Fibroblast of lung (primary cell): Measurements from ENCODE around the gene ICA1. TPM values are rescaled to one million over a fixed set of nuclear protein-coding genes. Genes with fewer than 3 reads are reported as not detected.

Experiments
- DNase-seq, 2 donors: peaks; one replicate each; pipeline versions ENCODE4 v3.0.0 to v3.0.0-alpha.2; 2010; ENCODE audit warnings: low read depth in 2 of 2
- H2AFZ ChIP-seq: 2 replicates; pipeline ENCODE4 v1.5.1; 2012; ENCODE audit warnings: low read length, control low read depth, inconsistent platforms
- H3K27ac ChIP-seq: 2 replicates; pipeline ENCODE4 v1.5.1; 2011; ENCODE audit warnings: low read length, control low read depth; ENCODE audit not compliant: insufficient read depth
- H3K27me3 ChIP-seq: 2 replicates; pipeline ENCODE4 v1.5.1; 2011; ENCODE audit warnings: mild to moderate bottlenecking, low read length; ENCODE audit not compliant: control insufficient read depth, insufficient read depth
- H3K36me3 ChIP-seq: 2 replicates; pipeline ENCODE4 v1.5.1; 2011; ENCODE audit warnings: low read length; ENCODE audit not compliant: control insufficient read depth, insufficient read depth
- H3K4me1 ChIP-seq: 2 replicates; pipeline ENCODE4 v1.5.1; 2011; ENCODE audit warnings: low read length; ENCODE audit not compliant: control insufficient read depth, insufficient read depth; ENCODE audit errors: extremely low read depth
- H3K4me2 ChIP-seq: 2 replicates; pipeline ENCODE4 v1.5.1; 2011; ENCODE audit warnings: low read length, control low read depth; ENCODE audit not compliant: insufficient read depth; ENCODE audit errors: extremely low read depth
- H3K4me3 ChIP-seq, 4 experiments: fragments of 200-600 bp in 1 of 4; sonication (generic) in 1 of 4; replicated peaks in 1 of 4; 2 replicates each; pipeline ENCODE4 v1.5.1; 2011 to 2016; ENCODE audit warnings: low read length in 4 of 4, low read depth in 3 of 4, mild to moderate bottlenecking in 3 of 4, control low read depth in 2 of 4, inconsistent platforms in 1 of 4, mixed read lengths in 1 of 4; ENCODE audit not compliant: insufficient read depth in 1 of 4; ENCODE audit errors: control extremely low read depth in 1 of 4
- H3K79me2 ChIP-seq: 2 replicates; pipeline ENCODE4 v1.5.1; 2012; ENCODE audit warnings: mild to moderate bottlenecking, low read length, inconsistent platforms; ENCODE audit not compliant: control insufficient read depth, insufficient read depth
- H3K9ac ChIP-seq: 2 replicates; pipeline ENCODE4 v1.5.1; 2011; ENCODE audit warnings: mild to moderate bottlenecking, low read length, control low read depth; ENCODE audit not compliant: insufficient read depth
- H3K9me3 ChIP-seq: 2 replicates; pipeline ENCODE4 v1.5.1; 2012; ENCODE audit warnings: low read depth, low read length; ENCODE audit not compliant: control insufficient read depth, insufficient read depth
- H4K20me1 ChIP-seq: 2 replicates; pipeline ENCODE4 v1.5.1; 2011; ENCODE audit warnings: low read length; ENCODE audit not compliant: control insufficient read depth, insufficient read depth; ENCODE audit errors: extremely low read depth
- EZH2 ChIP-seq: IDR thresholded peaks from 2 replicates; pipeline ENCODE4 v1.5.1; 2012; ENCODE audit warnings: low read length, control low read depth, mild to moderate bottlenecking; ENCODE audit errors: missing control alignments
- polyA plus RNA-seq, 2 donors: library from polyadenylated mRNA; depleted of rRNA in 1 of 2; stranded (reverse) in 1 of 2; unstranded in 1 of 2; fragments of >200 nt; gene quantifications; 2 replicates each; pipeline ENCODE4 v1.2.1, GENCODE V29; 2011 to 2012; ENCODE audit warnings: missing spikeins in 1 of 2
- total RNA-seq: library from RNA; depleted of rRNA; stranded (reverse); fragments of >200 nt; gene quantifications from 2 replicates; pipeline ENCODE4 v1.2.1, GENCODE V29; 2014
- TF ChIP-seq, protein P1 (sequence below), 2 donors: IDR thresholded peaks in 1 of 2; conservative IDR thresholded peaks in 1 of 2; 1 replicate in 1 of 2; 2 replicates in 1 of 2; pipeline ENCODE4 v1.5.1; 2011 to 2012; ENCODE audit warnings: low read length in 2 of 2, control low read depth in 1 of 2, inconsistent platforms in 1 of 2, low read depth in 1 of 2, mild to moderate bottlenecking in 1 of 2

Gene ICA1
- total and polyA plus RNA-seq, 2 donors (not counting 1 experiment from before 2014, with no cell fraction given), result 0.17 TPM; not detected in 1

DNA sequence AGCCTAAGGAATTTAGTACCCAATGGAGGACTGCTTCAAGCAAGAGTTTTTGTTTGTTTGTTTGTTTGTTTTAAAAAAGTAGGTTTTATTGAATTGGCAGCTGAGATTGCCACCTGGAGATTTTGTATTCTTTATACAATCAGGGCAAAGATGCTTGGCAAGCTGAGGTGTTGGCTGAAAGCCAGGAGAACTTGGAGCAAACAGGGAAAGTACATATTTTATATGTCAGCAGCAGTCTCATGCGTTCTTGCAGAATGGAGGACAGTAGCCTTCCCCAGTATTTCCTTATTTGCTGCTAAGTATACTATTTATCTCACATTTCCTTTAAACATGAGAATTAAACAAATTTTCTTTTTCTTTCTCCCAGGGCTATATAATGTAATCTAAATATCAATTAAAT, 22.6 kb upstream of the ICA1 start:
- Histone ChIP-seq H3K4me3 (no peak overlapping the region), H3K4me1 (no peaks in the 10 kb centered on the region), H3K27me3 (no peaks in the 10 kb centered on the region), H3K79me2 (no peaks in the 10 kb centered on the region), H3K4me2 (no peak overlapping the region), H4K20me1 (no peaks in the 10 kb centered on the region), H3K36me3 (no peaks in the 10 kb centered on the region), H3K9me3 (no peaks in the 10 kb centered on the region), H2AFZ (no peak overlapping the region), H3K9ac (no peak overlapping the region), H3K27ac (no peak overlapping the region)
- TF ChIP-seq EZH2, result no peak
- TF ChIP-seq, protein P1, sequence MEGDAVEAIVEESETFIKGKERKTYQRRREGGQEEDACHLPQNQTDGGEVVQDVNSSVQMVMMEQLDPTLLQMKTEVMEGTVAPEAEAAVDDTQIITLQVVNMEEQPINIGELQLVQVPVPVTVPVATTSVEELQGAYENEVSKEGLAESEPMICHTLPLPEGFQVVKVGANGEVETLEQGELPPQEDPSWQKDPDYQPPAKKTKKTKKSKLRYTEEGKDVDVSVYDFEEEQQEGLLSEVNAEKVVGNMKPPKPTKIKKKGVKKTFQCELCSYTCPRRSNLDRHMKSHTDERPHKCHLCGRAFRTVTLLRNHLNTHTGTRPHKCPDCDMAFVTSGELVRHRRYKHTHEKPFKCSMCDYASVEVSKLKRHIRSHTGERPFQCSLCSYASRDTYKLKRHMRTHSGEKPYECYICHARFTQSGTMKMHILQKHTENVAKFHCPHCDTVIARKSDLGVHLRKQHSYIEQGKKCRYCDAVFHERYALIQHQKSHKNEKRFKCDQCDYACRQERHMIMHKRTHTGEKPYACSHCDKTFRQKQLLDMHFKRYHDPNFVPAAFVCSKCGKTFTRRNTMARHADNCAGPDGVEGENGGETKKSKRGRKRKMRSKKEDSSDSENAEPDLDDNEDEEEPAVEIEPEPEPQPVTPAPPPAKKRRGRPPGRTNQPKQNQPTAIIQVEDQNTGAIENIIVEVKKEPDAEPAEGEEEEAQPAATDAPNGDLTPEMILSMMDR (conservative IDR thresholded peaks at IDR 0.05 in 1 of 2, IDR thresholded peaks at IDR 0.05 in 1 of 2; ENCODE audit: low read depth in 1 of 2, low read length in 2 of 2), result no peak
- no peak for DNase-seq

DNA sequence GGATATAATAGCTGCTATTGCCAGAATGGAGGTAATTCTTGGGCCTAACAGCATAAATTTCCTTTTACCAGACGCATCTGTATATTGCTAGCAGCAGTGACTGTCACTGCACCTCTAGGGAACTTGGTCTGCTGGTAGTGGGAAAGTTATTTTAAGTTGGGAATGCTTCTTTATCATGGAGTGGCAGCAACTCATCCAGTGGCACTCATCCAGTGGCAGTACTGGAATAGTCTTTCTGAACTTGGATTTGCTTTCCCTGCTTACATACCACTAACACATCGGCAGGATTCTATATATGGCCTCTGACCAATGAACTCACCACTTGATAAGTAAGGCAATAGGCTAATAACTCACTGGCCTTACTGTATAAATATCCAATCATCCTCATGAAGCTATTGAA, 22.0 kb upstream of the ICA1 start:
- Histone ChIP-seq H3K9ac (no peak overlapping the region), H3K4me2 (no peak overlapping the region), H3K4me1 (no peaks in the 10 kb centered on the region), H3K27ac (no peak overlapping the region), H3K9me3 (no peaks in the 10 kb centered on the region), H3K4me3 (no peak overlapping the region), H3K36me3 (no peaks in the 10 kb centered on the region), H3K27me3 (no peaks in the 10 kb centered on the region), H3K79me2 (no peaks in the 10 kb centered on the region), H4K20me1 (no peaks in the 10 kb centered on the region), H2AFZ (no peak overlapping the region)
- TF ChIP-seq, protein P1 (conservative IDR thresholded peaks at IDR 0.05 in 1 of 2, IDR thresholded peaks at IDR 0.05 in 1 of 2; ENCODE audit: low read depth in 1 of 2, low read length in 2 of 2), result no peak
- TF ChIP-seq EZH2, result no peak
- DNase-seq, result no peak

DNA sequence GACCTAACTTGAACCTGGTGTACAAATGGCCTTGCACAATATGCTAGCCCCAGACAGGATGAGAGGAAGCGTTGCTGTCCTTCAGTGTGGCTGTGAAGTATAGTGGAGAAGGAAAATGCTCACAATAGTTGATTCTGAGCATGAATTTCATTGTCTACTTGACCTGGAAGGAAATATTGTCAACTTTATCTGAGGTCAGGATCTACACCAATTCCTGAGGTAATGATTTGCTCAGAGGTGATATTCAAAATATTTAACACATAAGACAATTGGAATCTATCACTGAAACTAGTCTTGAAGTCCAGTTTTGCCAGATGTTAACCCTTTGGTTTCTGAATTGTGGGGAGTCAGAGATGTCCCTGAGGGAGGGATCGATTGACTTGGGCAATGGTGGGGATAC, 20.9 kb upstream of the ICA1 start:
- Histone ChIP-seq H3K4me1 (no peaks in the 10 kb centered on the region), H3K79me2 (no peaks in the 10 kb centered on the region), H2AFZ (no peak overlapping the region), H3K27ac (no peak overlapping the region), H3K9ac (no peak overlapping the region), H3K9me3 (no peaks in the 10 kb centered on the region), H3K36me3 (no peaks in the 10 kb centered on the region), H3K4me2 (no peak overlapping the region), H3K27me3 (no peaks in the 10 kb centered on the region), H4K20me1 (no peaks in the 10 kb centered on the region), H3K4me3 (no peak overlapping the region)
- DNase-seq, result no peak
- TF ChIP-seq, protein P1 (conservative IDR thresholded peaks at IDR 0.05 in 1 of 2, IDR thresholded peaks at IDR 0.05 in 1 of 2; ENCODE audit: low read depth in 1 of 2, low read length in 2 of 2), result no peak
- TF ChIP-seq EZH2, result no peak
